ENCODE data around the gene LRRC4. TPM values are rescaled to one million over a fixed set of nuclear protein-coding genes. Genes with fewer than 3 reads are reported as not detected.

Gene LRRC4
- total and polyA plus RNA-seq, 2 experiments from 2014 or later = 0.13 to 0.32 TPM

DNA sequence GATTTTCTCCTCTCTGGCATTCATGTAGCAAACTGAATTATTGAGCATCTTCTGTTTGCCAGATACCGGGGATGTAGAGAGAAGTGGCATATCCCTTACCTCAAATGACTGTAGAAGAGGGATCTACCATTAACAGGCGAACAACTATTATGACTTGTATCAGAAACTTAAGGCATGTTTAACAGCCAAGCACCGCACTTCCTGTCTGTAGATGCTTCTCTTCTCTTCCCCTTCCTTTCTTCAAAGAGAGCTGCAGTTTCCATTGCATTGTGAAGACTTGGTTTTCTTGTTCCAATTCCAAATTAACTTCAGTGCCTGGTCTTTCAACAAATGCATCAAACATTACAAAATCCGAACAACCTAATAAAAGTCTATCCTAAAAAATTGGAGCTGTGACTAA lies 49.3 kb downstream of the LRRC4 start:
- in situ Hi-C loops (cut with MboI) = no loop called here
- H3K79me2 ChIP-seq (ENCODE audit: insufficient read depth) = peaks cover 39% of the 10 kb centered on the region
- no peak overlapping the region for H3K27ac ChIP-seq
- H3K9me3 ChIP-seq (ENCODE audit: low read depth) = no peaks in the 10 kb centered on the region
- no peak overlapping the region for H3K9ac ChIP-seq
- WGBS, 2 experiments (ENCODE audit: low coverage in 1 of 2, low lambda C conversion rate in 2 of 2, missing lambda C conversion rate in 2 of 2) = 95 to 98% methylated on average over 4 of the region's 4 CpGs
- peaks cover 7% of the 10 kb centered on the region; the same call in 1 of the 2 replicates for H3F3A ChIP-seq (ENCODE audit: insufficient read depth)
- DNase-seq = no peak
- no peak overlapping the region for H3K4me3 ChIP-seq
- H3K36me3 ChIP-seq (ENCODE audit: low read depth) = peaks cover 15% of the 10 kb centered on the region; the same call in 1 of the 2 replicates
- H3K4me2 ChIP-seq (ENCODE audit: unreplicated experiment) = no peak overlapping the region
- peaks cover 6% of the 10 kb centered on the region for H3K4me1 ChIP-seq (ENCODE audit: insufficient read depth)
- no peaks in the 10 kb centered on the region for H4K20me1 ChIP-seq (ENCODE audit: insufficient read depth)
- no peaks in the 10 kb centered on the region for H3K9me2 ChIP-seq (ENCODE audit: insufficient read depth)
- H3K27me3 ChIP-seq (replicated peaks; ENCODE audit: insufficient read depth) = no peaks in the 10 kb centered on the region
- TF ChIP-seq EZH2 (IDR thresholded peaks at IDR 0.05; ENCODE audit: insufficient read depth, poor library complexity, severe bottlenecking) = no peak
- no peak for TF ChIP-seq EZH2phosphoT487 (IDR thresholded peaks at IDR 0.05; ENCODE audit: insufficient read depth, low read depth)
- H2AFZ ChIP-seq = no peak overlapping the region

GRCh38 chr7:127980901-127981300 lies 50.3 kb downstream of the LRRC4 start:
- Histone ChIP-seq H3K27ac (no peak overlapping the region), H3K9me2 (ENCODE audit: insufficient read depth) (no peaks in the 10 kb centered on the region), H2AFZ (no peak overlapping the region), H3K36me3 (ENCODE audit: low read depth) (peaks cover 15% of the 10 kb centered on the region; the same call in 1 of the 2 replicates), H4K20me1 (ENCODE audit: insufficient read depth) (no peaks in the 10 kb centered on the region), H3K4me1 (ENCODE audit: insufficient read depth) (peaks cover 6% of the 10 kb centered on the region), H3K9ac (no peak overlapping the region), H3K4me3 (no peak overlapping the region), H3K9me3 (ENCODE audit: low read depth) (no peaks in the 10 kb centered on the region), H3F3A (ENCODE audit: insufficient read depth) (peaks cover 7% of the 10 kb centered on the region; the same call in 1 of the 2 replicates), H3K79me2 (ENCODE audit: insufficient read depth) (peaks cover 29% of the 10 kb centered on the region), H3K4me2 (ENCODE audit: unreplicated experiment) (no peak overlapping the region), H3K27me3 (replicated peaks; ENCODE audit: insufficient read depth) (no peaks in the 10 kb centered on the region)
- no peak for DNase-seq
- TF ChIP-seq EZH2phosphoT487 (IDR thresholded peaks at IDR 0.05; ENCODE audit: insufficient read depth, low read depth) = no peak
- TF ChIP-seq EZH2 (IDR thresholded peaks at IDR 0.05; ENCODE audit: insufficient read depth, poor library complexity, severe bottlenecking) = no peak
- in situ Hi-C loops (cut with MboI) = no loop called here
- WGBS, 2 experiments (ENCODE audit: low coverage in 1 of 2, low lambda C conversion rate in 2 of 2, missing lambda C conversion rate in 2 of 2) = 89 to 94% methylated on average over 1 of the region's 1 CpG

DNA sequence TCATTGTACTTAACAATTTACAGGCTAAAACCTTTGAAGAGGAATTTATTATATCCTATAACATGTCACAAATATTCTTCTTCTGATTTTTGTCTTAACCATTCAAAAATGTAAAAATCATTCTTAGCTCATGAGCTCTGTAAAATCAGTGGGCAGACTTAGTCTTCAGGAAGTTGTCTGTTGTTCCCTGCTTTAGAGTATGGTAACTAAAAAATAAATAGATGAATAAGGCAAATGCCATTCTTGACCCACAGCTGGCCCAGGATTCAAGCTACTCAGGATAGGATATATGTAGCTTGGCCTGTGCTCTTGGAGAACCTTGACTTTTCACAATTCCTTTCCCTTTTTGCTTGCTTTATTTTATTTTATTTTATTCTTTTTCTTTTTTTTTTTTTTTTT lies 51.5 kb downstream of the LRRC4 start:
- Histone ChIP-seq H3K9me3 (ENCODE audit: low read depth) (no peaks in the 10 kb centered on the region), H3K27me3 (replicated peaks; ENCODE audit: insufficient read depth) (no peaks in the 10 kb centered on the region), H3F3A (ENCODE audit: insufficient read depth) (peaks cover 7% of the 10 kb centered on the region; the same call in 1 of the 2 replicates), H3K4me3 (no peak overlapping the region), H3K9ac (no peak overlapping the region), H3K36me3 (ENCODE audit: low read depth) (peaks cover 15% of the 10 kb centered on the region; the same call in 1 of the 2 replicates), H2AFZ (no peak overlapping the region), H3K4me2 (ENCODE audit: unreplicated experiment) (no peak overlapping the region), H3K4me1 (ENCODE audit: insufficient read depth) (peaks cover 6% of the 10 kb centered on the region), H3K27ac (no peak overlapping the region), H4K20me1 (ENCODE audit: insufficient read depth) (no peaks in the 10 kb centered on the region), H3K79me2 (ENCODE audit: insufficient read depth) (peaks cover 20% of the 10 kb centered on the region), H3K9me2 (ENCODE audit: insufficient read depth) (no peaks in the 10 kb centered on the region)
- DNase-seq = no peak
- no peak for TF ChIP-seq EZH2 (IDR thresholded peaks at IDR 0.05; ENCODE audit: insufficient read depth, poor library complexity, severe bottlenecking)
- no peak for TF ChIP-seq EZH2phosphoT487 (IDR thresholded peaks at IDR 0.05; ENCODE audit: insufficient read depth, low read depth)
- in situ Hi-C loops (cut with MboI) = no loop called here

- TF ChIP-seq EZH2phosphoT487 (IDR thresholded peaks at IDR 0.05; ENCODE audit: insufficient read depth, low read depth) = no peak
- no peak for TF ChIP-seq EZH2 (IDR thresholded peaks at IDR 0.05; ENCODE audit: insufficient read depth, poor library complexity, severe bottlenecking)
- Histone ChIP-seq H3K79me2 (ENCODE audit: insufficient read depth) (peaks cover 20% of the 10 kb centered on the region; the same call in 1 of the 2 replicates), H3K36me3 (ENCODE audit: low read depth) (peaks cover 15% of the 10 kb centered on the region; the same call in 1 of the 2 replicates), H2AFZ (no peak overlapping the region), H3K9me2 (ENCODE audit: insufficient read depth) (no peaks in the 10 kb centered on the region), H4K20me1 (ENCODE audit: insufficient read depth) (no peaks in the 10 kb centered on the region), H3K9ac (no peak overlapping the region), H3K27ac (no peak overlapping the region), H3F3A (ENCODE audit: insufficient read depth) (peaks cover 7% of the 10 kb centered on the region; the same call in 1 of the 2 replicates), H3K9me3 (ENCODE audit: low read depth) (no peaks in the 10 kb centered on the region), H3K4me3 (no peak overlapping the region), H3K27me3 (replicated peaks; ENCODE audit: insufficient read depth) (no peaks in the 10 kb centered on the region), H3K4me1 (ENCODE audit: insufficient read depth) (peaks cover 6% of the 10 kb centered on the region), H3K4me2 (ENCODE audit: unreplicated experiment) (no peak overlapping the region)
- DNase-seq = no peak
- 98 to 99% methylated on average over 9 of the region's 9 CpGs for WGBS, 2 experiments (ENCODE audit: low coverage in 1 of 2, low lambda C conversion rate in 2 of 2, missing lambda C conversion rate in 2 of 2)
- in situ Hi-C loops (cut with MboI) = no loop called here
These were observed 52.0 kb downstream of the LRRC4 start for GRCh38 chr7:127979113-127979727.

Measured in GM23248 (cell line).